Measurements from ENCODE around the gene RAG2. TPM values are rescaled to one million over a fixed set of nuclear protein-coding genes. Genes with fewer than 3 reads are reported as not detected.
"Not testable (repeated sequence)": the region's sequence is repeated elsewhere in the genome, so short reads cannot be mapped to it uniquely, and the experiment has no call there.

The RAG2 gene
- total RNA-seq, 2 experiments from 2014 or later: not detected

DNA sequence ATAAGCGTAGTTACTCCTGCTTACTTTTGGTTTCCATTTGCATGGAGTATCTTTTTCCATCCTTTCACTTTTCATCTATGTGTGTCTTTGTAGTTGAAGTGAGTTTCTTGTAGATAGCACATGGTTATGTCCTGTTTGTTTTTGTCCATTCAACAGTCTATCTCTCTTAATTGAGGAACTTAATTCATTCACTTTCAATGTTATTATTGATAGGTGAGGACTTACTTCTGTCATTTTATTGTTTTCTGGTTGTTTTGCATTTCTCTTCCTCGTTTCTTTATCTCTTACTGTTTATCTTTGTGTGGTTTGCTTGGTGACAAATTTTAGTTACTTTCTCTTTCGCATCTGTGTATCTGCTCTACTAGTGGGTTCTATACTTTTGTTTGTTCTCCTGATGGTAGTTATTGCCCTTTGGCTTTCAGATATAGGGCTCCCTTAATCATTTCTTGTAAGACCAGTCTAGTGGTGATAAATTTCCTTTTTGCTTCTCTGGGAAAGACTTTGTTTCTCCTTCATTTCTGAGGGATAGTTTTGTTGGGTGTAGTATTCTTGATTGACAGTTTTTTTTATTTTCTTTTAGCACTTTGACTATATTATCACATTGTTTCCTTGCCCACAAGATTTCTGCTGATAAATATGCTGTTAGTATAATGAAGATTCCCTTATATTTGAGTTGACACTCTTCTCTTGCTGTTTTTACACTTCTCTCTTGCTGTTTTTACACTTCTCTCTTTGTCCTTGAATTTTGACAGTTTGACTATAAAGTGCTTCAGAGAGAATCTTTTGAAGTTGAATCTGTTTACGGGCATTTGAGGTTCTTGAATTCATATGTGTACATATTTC, 39.2 kb downstream of the RAG2 start:
- Mint-ChIP-seq H3K27me3 (peaks cover 21% of the 10 kb centered on the region), H3K36me3 (ENCODE audit: low read depth) (peaks cover 5% of the 10 kb centered on the region), H3K9me3 (peaks cover 5% of the 10 kb centered on the region), H3K4me3 (peak overlapping the region; percentile 40), H3K27ac (peak overlapping the region; percentile 10), H3K4me1 (peaks cover 22% of the 10 kb centered on the region)
- CTCF ChIA-PET: interaction anchor here (0.6 to 8.5 kb wide), 2 partner anchors 49 to 188 kb away, joined by 3 to 151 read pairs; partner anchors contain the start of gene TRAF6
- POLR2A ChIA-PET: no interaction called here
- DNase-seq: no peak

DNA sequence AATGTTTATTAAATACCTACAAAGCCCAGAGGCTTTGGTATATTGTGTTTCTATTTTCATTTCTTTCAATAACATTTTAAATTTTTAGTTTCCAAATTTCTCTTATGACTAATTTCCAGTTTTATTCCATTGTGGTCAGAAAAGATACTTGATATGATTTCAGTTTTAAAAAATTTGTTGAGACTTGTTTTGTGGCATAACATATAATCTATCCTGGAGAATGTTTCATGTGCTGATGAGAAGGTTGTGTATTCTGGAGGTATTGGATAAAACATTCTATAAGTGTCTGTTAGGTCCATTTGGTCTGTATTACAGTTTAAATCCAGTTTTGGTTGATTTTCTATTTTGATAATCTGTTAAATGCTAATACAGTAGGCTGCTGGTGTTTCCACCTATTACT, 40.0 kb downstream of the RAG2 start:
- CTCF ChIA-PET: no interaction called here
- peaks cover 5% of the 10 kb centered on the region for H3K36me3 Mint-ChIP-seq (ENCODE audit: low read depth)
- peaks cover 5% of the 10 kb centered on the region for H3K9me3 Mint-ChIP-seq

GRCh38 chr11:36557390-36557789, 40.6 kb downstream of the RAG2 start:
- H3K9me3 Mint-ChIP-seq; DNase-seq; H3K36me3 Mint-ChIP-seq (ENCODE audit: low read depth); CTCF ChIA-PET; H3K4me3 Mint-ChIP-seq; H3K27ac Mint-ChIP-seq; POLR2A ChIA-PET: not testable (repeated sequence)
- Mint-ChIP-seq H3K27me3 (peaks cover 18% of the 10 kb centered on the region), H3K4me1 (peaks cover 22% of the 10 kb centered on the region)

More for the DNA sequence above, 40.0 kb downstream of the RAG2 start:
- POLR2A ChIA-PET: no interaction called here
- H3K4me1 Mint-ChIP-seq: peaks cover 22% of the 10 kb centered on the region
- peaks cover 19% of the 10 kb centered on the region for H3K27me3 Mint-ChIP-seq
- peak overlapping the region; percentile 40 for H3K4me3 Mint-ChIP-seq
- H3K27ac Mint-ChIP-seq: no peak overlapping the region
- DNase-seq: no peak

DNA sequence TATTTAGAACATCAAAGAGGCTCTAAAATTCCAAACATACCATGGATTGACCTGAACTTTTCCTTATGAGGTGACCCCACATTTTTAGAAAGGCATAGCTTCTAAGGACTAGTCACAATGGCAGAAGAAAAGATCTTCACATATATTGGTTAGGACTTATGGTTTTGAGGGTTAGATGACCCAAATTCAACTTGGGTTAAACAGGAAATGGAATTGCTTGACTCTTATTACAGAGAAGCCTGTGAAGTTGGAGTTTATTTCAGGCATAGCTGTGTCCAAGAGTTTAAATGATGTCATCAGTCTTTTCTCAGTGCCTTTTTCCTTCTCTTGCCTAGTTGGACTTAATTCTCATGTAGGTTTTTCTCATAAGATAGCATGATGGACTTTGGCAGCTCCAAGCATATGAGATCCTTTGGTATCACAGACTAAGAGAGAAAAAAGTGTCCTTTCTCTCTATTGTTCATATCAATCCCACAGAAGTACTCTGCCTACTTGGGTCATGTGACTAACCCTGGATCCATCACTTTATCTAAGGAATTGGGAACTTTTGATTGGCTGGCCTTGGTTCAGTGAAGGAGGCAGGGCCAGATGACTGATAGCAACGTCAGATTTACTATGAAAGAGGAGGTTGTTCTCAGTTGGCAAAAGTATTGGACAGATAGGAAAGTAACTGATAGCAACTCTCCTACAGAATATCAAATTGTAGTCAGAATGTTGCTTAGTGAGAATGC, 47.5 kb downstream of the RAG2 start:
- H3K4me1 Mint-ChIP-seq: no peaks in the 10 kb centered on the region
- H3K9me3 Mint-ChIP-seq: no peaks in the 10 kb centered on the region
- no peaks in the 10 kb centered on the region for H3K36me3 Mint-ChIP-seq (ENCODE audit: low read depth)
- H3K4me3 Mint-ChIP-seq: no peak overlapping the region
- peaks cover 31% of the 10 kb centered on the region for H3K27me3 Mint-ChIP-seq
- no peak for DNase-seq
- ChIA-PET POLR2A (no interaction called here), CTCF (interaction anchor here (1.6 kb wide), 1 partner anchor 13 kb away, joined by 5 read pairs; no protein-coding TSS in a partner anchor)
- H3K27ac Mint-ChIP-seq: no peak overlapping the region

Other genes with a start within 250 kb of the RAG2 start
- gene TRAF6, start 88.0 kb downstream of the RAG2 start, total RNA-seq: 10 to 100 TPM; 12.4 to 12.8 TPM
- under 1 TPM; 0.08 to 0.28 TPM for gene RAG1, start 30.2 kb downstream of the RAG2 start, total RNA-seq
- gene IFTAP, start 3.7 kb downstream of the RAG2 start, total RNA-seq: 1 to 10 TPM in 1 of 2 experiments, under 1 TPM in 1; 0.75 to 1.7 TPM